ENCODE measurements around the gene FOXK2. TPM values are rescaled to one million over a fixed set of nuclear protein-coding genes. Genes with fewer than 3 reads are reported as not detected.

Gene FOXK2
- total and polyA plus RNA-seq, 2 of the 8 experiments (the other 6 are each of a cell fraction or from before 2014, with no cell fraction given), result 34.7 to 64.9 TPM

DNA sequence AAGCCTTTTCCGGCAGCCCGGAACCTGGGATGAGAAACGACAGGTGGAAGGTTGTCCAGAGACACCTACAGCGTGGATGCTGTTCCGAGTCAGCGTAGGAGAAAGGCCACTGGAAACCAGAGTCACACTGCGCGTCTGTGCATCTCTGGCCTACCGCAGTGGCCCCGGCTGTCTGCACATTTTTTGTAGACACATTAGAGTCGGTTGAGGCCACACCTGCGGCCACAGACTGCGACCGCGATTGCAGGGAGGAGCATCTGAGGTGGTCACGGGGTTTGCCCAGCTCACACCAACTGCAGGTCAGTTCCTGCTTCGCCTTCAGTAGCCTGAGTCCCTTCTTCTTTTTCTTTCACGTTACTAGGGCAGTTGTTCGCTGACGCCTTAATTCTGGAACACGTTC is 76.4 kb downstream of the FOXK2 start (continued):
- no peak for TF ChIP-seq NRF1 (IDR thresholded peaks at IDR 0.05; ENCODE audit: low read depth, low read length)
- TF ChIP-seq, protein P1, sequence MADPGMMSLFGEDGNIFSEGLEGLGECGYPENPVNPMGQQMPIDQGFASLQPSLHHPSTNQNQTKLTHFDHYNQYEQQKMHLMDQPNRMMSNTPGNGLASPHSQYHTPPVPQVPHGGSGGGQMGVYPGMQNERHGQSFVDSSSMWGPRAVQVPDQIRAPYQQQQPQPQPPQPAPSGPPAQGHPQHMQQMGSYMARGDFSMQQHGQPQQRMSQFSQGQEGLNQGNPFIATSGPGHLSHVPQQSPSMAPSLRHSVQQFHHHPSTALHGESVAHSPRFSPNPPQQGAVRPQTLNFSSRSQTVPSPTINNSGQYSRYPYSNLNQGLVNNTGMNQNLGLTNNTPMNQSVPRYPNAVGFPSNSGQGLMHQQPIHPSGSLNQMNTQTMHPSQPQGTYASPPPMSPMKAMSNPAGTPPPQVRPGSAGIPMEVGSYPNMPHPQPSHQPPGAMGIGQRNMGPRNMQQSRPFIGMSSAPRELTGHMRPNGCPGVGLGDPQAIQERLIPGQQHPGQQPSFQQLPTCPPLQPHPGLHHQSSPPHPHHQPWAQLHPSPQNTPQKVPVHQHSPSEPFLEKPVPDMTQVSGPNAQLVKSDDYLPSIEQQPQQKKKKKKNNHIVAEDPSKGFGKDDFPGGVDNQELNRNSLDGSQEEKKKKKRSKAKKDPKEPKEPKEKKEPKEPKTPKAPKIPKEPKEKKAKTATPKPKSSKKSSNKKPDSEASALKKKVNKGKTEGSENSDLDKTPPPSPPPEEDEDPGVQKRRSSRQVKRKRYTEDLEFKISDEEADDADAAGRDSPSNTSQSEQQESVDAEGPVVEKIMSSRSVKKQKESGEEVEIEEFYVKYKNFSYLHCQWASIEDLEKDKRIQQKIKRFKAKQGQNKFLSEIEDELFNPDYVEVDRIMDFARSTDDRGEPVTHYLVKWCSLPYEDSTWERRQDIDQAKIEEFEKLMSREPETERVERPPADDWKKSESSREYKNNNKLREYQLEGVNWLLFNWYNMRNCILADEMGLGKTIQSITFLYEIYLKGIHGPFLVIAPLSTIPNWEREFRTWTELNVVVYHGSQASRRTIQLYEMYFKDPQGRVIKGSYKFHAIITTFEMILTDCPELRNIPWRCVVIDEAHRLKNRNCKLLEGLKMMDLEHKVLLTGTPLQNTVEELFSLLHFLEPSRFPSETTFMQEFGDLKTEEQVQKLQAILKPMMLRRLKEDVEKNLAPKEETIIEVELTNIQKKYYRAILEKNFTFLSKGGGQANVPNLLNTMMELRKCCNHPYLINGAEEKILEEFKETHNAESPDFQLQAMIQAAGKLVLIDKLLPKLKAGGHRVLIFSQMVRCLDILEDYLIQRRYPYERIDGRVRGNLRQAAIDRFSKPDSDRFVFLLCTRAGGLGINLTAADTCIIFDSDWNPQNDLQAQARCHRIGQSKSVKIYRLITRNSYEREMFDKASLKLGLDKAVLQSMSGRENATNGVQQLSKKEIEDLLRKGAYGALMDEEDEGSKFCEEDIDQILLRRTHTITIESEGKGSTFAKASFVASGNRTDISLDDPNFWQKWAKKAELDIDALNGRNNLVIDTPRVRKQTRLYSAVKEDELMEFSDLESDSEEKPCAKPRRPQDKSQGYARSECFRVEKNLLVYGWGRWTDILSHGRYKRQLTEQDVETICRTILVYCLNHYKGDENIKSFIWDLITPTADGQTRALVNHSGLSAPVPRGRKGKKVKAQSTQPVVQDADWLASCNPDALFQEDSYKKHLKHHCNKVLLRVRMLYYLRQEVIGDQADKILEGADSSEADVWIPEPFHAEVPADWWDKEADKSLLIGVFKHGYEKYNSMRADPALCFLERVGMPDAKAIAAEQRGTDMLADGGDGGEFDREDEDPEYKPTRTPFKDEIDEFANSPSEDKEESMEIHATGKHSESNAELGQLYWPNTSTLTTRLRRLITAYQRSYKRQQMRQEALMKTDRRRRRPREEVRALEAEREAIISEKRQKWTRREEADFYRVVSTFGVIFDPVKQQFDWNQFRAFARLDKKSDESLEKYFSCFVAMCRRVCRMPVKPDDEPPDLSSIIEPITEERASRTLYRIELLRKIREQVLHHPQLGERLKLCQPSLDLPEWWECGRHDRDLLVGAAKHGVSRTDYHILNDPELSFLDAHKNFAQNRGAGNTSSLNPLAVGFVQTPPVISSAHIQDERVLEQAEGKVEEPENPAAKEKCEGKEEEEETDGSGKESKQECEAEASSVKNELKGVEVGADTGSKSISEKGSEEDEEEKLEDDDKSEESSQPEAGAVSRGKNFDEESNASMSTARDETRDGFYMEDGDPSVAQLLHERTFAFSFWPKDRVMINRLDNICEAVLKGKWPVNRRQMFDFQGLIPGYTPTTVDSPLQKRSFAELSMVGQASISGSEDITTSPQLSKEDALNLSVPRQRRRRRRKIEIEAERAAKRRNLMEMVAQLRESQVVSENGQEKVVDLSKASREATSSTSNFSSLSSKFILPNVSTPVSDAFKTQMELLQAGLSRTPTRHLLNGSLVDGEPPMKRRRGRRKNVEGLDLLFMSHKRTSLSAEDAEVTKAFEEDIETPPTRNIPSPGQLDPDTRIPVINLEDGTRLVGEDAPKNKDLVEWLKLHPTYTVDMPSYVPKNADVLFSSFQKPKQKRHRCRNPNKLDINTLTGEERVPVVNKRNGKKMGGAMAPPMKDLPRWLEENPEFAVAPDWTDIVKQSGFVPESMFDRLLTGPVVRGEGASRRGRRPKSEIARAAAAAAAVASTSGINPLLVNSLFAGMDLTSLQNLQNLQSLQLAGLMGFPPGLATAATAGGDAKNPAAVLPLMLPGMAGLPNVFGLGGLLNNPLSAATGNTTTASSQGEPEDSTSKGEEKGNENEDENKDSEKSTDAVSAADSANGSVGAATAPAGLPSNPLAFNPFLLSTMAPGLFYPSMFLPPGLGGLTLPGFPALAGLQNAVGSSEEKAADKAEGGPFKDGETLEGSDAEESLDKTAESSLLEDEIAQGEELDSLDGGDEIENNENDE (IDR thresholded peaks at IDR 0.05; ENCODE audit: insufficient replicate concordance, low read length), result no peak
